Hematopoietic multipotent progenitor cell treated with erythropoietin and hydrocortisone succinate and interleukin-3 and kit ligand, for 17 days (in vitro differentiated cells): ENCODE results near the gene ARHGAP15.

Source experiments
- DNase-seq: peaks from one replicate; pipeline ENCODE4 v3.0.0-alpha.2; 2015; ENCODE audit warnings: low spot score

The ARHGAP15 gene

GRCh38 chr2:143764706-143765105 is 635.5 kb downstream of the ARHGAP15 start:
- no peak for DNase-seq

- DNase-seq = no peak
Measured at GRCh38 chr2:143768991-143769390, 639.8 kb downstream of the ARHGAP15 start.

GRCh38 chr2:143771939-143772338 is 642.7 kb downstream of the ARHGAP15 start:
- no peak for DNase-seq

- no peak for DNase-seq
Measured at GRCh38 chr2:143776526-143777297, 647.5 kb downstream of the ARHGAP15 start.

- DNase-seq = no peak
Measured at GRCh38 chr2:143779021-143779420, 649.8 kb downstream of the ARHGAP15 start.

- DNase-seq = no peak
Measured at GRCh38 chr2:143786026-143786765, 657.0 kb downstream of the ARHGAP15 start.

GRCh38 chr2:143787674-143788073 is 658.5 kb downstream of the ARHGAP15 start:
- no peak for DNase-seq

GRCh38 chr2:143792602-143793001 is 663.4 kb downstream of the ARHGAP15 start:
- DNase-seq = no peak

GRCh38 chr2:143793381-143793780 is 664.2 kb downstream of the ARHGAP15 start:
- DNase-seq = no peak

- DNase-seq = no peak
Measured at GRCh38 chr2:143796051-143796450, 666.8 kb downstream of the ARHGAP15 start.

- no peak for DNase-seq
Measured at GRCh38 chr2:143801561-143801960, 672.3 kb downstream of the ARHGAP15 start.

GRCh38 chr2:143802242-143802641 is 673.0 kb downstream of the ARHGAP15 start:
- DNase-seq = no peak

GRCh38 chr2:143802871-143803650 is 673.8 kb downstream of the ARHGAP15 start:
- DNase-seq = no peak

- no peak for DNase-seq
Measured at GRCh38 chr2:143803936-143804335, 674.7 kb downstream of the ARHGAP15 start.

GRCh38 chr2:143805666-143806065 is 676.4 kb downstream of the ARHGAP15 start:
- no peak for DNase-seq

GRCh38 chr2:143807192-143807591 is 678.0 kb downstream of the ARHGAP15 start:
- no peak for DNase-seq

GRCh38 chr2:143807671-143808070 is 678.5 kb downstream of the ARHGAP15 start:
- no peak for DNase-seq

- no peak for DNase-seq
Measured at GRCh38 chr2:143808166-143808565, 678.9 kb downstream of the ARHGAP15 start.

GRCh38 chr2:143815082-143815481 is 685.9 kb downstream of the ARHGAP15 start:
- no peak for DNase-seq

GRCh38 chr2:143816916-143817315 is 687.7 kb downstream of the ARHGAP15 start:
- DNase-seq = no peak
